NCI-H187 (cell line): ENCODE results near the gene ASCC3.

Experiments
- DNase-seq, 2 experiments: peaks; one replicate each; lab custom pipeline; 2025; lab: John Stamatoyannopoulos, UW

Gene ASCC3

DNA sequence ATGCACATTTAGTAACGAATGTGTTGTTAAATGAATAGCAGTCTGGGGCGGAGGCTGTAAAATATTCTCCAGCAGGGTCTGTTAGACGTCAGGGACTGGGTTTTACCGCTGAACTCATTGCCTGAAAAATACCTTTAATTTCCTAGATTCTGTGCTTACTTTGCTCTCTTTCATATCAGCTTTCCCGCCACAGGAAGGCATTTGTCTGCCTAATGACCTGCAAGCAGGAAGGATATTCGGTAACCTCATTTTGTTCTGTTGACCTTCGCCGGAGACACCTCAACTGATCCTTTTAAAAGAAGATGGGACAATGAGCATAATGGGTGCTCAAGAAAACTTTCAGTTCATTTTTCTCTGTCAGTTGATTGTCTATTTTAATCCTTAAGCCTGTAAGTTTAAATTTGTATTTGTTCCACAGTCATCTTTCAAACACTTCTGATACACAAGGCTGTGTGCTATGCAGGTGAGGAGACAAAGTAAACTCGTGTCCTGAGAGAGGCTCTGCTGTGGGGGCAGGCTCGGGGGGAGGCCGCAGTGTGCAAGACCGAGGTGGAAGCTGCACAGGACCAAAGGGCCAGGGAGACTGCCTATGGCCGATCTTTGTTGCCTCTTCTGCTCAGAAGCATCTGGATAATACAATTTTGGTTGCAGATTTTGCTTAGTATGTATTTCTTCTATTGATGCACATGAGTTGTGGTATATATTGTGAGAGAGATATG, 389.0 kb downstream of the ASCC3 start:
- no peak for DNase-seq

DNA sequence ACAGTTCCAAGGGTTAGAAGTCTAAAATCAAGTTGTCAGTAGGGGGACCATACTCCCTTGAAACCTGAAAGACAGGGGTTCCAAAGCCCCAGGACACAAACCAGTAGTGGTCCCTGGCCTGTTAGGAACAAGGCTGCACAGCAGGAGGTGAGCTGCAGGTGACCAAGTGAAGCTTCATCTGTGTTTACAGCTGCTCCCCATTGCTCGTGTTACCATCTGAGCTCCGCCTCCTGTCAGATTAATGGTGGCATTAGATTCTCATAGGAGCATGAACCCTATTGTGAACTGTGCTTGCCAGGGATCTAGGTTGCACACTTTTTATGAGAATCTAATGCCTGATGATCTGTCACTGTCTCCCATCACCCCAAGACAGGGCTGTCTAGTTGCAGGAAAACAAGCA, 391.1 kb downstream of the ASCC3 start:
- DNase-seq = no peak

DNA sequence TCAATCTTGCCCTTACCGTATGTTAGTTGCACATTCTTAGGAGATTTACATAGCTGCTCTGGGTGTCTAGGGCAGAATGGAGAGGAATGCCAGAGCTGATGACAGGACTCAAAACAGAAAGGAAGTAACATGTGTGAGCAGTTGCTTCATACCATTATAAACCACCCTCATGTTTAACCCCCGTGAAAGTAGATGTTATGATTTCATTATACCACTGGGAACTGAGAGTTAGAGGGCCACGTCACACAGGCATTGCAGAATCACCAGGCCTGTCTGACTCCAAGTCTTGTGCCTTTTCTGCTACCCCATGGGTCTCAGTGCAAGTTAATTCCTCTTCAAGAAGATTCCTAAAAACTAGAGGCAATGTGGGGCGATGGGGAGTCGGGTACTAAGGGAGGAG, 392.9 kb downstream of the ASCC3 start:
- no peak for DNase-seq

DNA sequence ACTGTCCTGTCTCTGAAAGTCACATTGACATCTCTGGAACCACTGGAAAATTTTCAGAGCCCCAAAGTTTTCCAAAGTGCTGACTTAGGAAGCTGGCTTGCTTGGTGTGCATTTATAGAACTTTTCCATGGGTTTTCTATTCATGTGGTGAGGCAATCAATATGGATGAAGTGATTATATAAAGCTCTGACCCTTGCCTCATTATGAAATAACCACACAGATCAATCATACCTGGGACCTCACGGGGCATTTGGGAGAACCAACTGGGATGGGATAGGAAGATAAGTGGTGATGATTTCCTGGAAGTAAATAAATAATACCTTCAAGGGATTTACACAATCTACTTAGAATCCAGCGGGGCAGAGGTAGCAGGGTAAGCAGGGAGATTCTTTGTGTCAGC, 393.5 kb downstream of the ASCC3 start:
- no peak for DNase-seq

DNA sequence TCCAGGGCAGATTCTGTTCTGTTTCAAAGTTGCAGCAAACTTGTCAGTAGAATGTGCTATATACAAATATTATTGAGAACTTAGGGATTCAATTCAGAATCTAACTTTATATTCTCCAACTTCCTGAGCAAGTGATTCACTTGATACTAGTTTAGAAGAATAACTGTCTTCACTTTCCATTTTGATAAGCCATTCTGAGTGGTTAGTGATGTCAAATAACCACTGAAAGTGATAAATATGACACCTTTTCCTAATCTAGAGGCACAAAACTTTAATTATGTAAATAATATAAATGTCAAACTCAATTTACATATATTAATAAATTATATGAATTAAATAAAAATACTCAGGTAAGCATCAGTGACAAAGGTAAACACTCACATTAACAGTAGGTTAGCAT, 395.9 kb downstream of the ASCC3 start:
- no peak for DNase-seq

DNA sequence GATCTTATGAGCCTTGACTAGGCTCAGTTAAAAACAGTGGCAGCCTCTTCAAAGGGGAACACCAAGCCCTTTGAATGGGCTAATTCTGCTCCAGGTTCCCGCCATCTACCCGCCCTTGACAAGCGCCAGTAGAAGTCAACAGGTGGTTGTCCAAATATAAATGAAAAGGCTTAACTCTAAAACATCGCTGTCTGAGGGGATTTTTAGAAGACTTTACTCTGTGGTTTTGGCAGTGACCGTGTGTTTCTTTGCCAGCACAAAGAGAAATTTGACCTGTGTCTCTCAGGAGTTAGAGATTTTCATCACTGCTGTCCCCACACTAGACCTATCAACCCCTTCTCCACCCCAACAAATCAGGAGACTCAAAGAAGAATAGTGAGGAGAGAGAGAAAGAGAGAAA, 396.7 kb downstream of the ASCC3 start:
- no peak for DNase-seq

DNA sequence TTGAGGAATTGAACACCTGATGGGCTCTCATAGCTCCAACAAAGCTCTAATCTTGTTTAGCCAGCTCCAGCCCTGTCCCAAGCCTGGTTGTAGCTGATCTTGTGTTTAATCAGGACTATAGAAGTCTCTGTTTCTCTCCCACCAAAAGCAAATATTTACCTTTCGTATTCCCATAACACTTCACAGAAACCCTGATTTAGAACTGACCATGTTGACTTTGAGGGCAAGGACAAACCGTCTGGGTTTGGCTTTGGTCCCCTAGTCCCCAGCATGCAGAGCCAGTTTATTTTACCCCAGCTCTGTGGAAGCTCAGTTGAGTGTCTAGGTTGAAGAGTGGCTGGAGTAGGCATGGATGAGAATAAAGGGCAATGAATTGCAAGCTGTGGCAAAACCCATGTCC, 398.4 kb downstream of the ASCC3 start:
- no peak for DNase-seq

DNA sequence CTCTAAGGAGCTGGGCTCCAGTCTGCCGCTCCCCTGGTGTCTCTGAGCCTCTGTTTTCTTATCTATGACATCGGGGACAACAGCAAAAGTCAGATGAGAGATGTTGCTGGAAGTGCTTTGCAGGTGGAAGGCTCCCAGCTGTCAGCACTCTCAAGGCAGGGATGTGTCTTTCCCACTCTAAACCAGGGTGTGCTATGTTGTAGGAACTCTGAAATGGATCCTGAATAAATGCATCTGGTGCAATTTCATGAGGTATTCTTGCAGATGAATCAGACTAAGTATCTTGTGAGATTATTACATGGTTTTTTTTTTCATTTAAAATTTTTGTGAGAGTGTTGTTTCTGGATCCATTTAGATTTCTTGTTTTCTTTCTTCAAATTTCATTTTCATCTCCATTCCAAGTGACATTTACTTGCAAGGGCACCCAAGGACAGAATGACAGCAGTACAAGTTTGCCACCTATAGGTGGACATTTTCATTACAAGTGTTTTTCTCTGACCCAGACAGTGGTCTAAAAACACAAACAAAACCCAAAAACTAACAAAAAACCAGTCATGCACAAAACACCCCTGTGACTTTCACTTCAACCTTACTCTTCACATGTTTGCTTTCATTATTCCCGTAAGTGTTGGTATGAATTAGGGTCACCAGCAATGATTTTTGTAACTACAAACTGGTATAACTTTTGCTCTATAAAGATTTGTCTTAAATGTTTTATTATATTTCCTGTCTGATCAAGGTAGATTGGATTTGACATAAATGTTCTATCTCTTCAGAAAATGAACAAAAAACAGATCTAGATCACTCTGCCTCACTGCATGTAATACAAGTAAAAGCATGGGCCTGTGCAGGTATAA, 401.7 kb downstream of the ASCC3 start:
- no peak for DNase-seq

DNA sequence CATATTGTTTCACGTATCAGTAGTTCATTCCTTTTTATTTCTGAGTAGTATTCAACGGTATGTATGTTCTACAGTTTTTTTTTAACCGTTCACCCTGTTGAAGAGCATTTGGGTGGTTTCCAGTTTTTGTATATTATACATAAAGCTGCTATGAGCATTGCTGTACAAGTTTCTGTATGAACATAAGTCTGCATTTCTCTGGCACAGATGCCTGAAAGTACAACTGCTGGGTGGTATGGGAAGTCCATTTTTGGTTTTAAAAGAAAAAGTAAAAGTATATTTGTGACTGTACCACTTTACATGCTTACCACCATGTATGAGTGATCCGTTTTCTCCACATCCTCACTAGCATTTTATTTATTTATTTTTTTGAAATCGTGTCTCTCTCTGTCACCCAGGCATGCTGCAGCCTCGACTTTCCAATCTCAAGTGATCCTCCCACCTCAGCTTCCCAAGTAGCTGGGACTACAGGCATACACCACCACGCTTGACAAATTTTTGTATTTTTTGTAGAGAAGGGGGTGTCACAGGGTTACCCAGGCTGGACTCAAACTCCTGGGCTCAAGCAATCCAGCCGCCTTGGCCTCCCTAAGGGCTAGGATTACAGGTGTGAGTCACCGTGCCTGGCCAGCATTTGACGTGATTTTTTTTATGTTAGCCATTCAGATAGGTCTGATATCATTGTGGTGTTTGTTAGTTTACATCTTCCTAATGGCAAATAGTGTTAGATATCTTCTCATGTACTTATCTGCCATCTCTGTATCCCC, 405.4 kb downstream of the ASCC3 start:
- DNase-seq = no peak

DNA sequence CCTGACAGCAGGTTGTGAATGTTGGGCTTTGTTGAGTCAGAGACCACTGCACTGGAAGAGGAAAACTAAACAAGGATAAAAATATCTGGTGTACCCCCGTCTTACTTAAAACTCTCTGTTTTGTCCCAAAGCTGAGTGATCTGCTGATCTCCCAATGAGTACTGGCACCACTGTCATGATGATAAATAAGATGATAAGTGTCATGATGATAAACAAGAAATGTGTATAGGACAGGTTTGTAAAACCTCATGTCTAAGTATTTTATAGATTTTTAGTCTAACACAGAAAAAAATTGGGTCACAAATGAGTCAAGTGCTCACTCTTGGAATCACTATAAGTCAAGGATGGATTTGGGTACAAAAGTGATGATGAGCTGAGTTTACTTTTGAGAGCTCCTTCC, 407.9 kb downstream of the ASCC3 start:
- no peak for DNase-seq

DNA sequence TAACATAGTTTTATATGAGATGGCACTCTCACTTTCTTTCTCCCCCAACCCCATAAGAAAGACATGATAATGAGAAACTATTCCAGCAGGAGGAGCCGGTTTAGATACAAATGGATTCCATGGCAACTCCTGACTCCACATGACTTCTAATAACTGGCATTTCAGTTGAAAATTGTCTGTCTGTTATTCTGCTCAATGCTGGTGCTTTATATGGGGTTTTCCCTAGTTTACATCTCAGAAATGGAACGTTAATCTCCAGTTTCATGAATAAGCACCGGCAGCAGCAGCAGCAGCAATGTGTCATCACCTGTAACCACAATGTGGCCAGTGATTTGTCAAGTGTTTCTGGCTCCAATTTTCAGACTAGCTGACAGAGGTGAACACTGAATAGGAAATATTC, 408.5 kb downstream of the ASCC3 start:
- no peak for DNase-seq

DNA sequence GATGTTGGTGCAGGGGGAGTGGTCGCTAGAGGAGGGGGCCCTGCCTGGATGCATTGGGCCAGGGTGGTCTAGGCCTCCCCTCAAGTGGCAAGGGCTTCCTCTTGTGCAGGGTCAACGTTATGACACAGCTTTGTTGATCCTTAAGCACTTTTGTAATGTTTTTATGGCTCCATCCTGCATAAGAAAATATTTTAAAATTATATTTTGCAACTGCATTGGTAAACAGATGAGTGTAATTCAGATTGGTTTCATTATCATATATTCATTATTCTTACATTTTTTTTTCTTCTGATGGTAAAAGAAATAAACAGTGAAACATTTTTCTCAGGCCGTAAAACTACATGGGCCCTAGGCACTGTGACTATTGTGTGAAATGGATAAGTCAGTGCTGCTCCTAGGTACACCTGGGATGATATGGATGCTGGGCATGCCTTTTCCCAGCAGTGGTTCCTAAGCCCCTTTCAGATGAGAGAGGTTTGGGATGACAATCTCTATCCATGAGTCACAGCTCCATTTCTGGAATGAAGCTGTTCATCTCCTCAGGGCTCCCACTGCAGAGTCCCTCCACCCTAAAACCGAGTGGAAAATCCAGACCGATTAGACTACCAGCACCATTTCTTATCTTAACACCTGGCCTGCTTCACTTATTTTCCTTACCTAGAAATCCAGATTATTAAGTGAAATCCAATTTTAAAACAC, 410.6 kb downstream of the ASCC3 start:
- no peak for DNase-seq

DNA sequence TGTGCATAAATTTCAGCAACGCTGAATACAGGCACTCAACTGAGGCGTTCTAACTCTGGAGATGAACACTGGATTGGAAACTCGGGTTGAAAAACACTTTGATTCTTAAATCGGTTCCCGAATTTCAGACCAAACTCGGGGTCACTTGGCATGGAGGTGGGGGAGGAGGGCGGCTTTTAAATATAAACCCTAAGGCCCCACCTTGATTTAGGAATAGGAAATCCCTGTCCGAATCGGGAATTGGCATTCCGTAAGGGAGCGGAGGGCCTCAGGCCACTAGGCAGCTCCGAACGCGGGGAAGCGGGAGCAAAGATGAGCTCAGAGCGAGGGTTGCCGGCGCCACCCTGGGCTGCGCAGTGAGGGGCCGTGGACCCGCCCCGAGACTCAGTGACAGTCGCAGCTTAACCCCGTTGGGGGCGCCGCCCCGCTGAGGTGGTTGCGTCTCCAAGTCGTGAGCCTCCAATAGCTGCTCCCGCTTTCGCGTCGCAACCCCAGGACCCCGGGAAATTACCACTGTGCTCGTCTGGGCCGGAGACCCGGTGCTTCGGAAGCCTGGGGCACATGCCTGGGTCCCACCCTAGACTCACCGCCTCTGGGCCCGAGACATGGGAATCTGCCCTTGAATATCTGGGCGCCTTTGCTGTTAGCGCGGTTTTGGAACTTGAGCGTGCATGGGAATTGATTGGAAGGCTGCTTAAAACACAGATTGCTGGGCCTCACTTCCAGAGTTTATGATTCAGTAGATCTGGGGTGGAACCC, 411.8 kb downstream of the ASCC3 start:
- no peak for DNase-seq

DNA sequence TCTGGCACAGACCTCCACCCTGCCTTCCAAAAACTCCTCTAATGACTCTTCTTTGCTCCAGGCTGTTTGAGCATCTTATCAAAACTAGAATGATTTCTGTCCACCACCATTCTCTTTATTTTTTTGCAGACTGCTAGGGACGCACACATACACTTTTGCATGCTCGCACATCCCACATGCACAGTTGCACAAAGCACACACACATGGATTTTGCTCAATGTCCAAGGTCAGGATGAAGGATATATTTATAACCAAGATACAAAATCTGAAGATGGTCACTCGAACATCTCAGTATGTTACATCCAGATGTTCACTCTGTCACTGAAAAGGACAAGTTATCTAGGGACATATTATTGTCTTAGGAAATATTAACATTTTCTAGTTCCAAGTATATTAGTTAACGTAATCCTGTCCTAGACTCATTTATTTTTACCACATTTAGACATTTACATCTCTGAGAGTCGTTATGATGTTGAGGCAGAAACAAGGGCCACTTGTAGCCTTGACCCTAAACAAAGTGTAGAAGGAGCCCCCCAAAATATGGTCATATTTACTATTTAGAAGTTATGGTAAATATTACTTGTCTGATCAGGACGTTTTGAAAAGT, 413.0 kb downstream of the ASCC3 start:
- no peak for DNase-seq

DNA sequence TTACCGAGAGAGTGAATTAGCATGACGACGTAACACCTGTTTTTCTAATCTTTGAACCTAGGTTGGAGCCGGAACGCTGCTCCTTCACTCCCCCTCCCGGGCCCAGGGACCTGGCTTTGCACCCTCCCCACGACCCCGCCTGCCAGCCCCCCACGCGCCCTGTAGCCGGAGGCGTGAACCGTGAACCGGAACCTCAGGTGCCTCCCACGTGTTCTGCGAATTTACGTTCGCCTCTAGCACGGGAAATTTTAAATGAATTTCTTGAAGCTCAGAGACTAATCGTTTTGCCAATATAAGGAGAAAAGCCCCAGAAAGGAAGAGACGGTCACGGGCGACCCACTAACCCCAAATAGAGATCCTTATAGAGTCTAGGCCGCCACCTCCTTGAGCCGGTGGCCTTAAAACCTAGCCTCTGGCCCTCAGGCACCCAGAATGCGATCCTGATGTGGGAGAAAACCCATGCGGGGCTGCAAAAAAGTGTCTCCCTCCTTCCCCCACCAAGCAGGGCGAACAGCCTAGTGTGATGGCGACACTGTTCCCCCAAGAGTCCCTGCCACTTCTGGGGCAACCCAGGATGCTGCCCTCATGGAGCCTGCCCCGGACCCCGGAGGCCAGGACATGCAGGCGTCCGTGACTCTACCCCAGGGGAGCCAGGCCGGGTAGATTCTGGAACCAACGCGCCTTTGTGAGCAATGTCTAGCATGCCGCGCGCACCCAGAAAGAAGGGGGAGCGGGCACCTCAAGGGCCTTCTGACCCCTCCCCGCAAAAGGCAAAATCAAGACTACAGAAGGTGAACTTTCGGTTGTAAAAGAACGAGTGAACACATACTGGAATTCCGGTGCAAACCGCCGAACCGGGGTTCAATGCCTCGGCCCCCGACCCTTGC, 413.8 kb downstream of the ASCC3 start:
- no peak for DNase-seq

DNA sequence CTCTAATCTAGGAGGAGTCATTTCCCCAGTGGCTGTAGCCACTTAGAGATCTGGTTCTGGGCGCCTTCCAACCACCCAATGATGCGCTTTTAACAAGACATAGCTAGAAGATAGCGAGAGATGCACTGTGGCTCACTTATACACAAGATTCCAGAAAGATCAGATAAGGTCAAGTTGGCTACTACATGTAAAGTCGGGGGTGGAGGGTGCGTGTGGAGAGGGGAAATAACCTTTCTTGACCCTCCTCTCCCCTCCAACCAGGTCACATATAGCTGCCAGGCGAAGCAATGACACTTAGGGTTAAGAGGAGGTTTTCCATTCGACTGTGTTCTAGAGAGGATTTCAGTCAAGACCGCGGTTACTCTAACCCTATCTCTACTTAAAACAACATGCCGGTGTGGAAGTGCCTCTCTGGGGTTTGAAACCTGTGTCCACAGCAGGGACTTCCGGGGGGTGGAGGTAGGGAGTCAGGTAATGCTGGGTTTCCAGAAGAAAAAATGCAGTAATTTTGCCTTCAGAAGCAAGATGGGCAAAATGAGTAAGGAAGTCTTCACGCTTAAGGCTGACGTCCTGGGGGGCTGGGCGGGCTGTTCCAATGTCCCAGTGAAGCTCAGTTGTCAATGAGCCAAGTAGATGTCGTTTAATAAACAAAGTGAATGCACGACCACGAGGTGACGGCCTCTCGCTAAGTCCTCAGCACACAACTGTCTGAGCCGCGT, 414.6 kb downstream of the ASCC3 start:
- no peak for DNase-seq

DNA sequence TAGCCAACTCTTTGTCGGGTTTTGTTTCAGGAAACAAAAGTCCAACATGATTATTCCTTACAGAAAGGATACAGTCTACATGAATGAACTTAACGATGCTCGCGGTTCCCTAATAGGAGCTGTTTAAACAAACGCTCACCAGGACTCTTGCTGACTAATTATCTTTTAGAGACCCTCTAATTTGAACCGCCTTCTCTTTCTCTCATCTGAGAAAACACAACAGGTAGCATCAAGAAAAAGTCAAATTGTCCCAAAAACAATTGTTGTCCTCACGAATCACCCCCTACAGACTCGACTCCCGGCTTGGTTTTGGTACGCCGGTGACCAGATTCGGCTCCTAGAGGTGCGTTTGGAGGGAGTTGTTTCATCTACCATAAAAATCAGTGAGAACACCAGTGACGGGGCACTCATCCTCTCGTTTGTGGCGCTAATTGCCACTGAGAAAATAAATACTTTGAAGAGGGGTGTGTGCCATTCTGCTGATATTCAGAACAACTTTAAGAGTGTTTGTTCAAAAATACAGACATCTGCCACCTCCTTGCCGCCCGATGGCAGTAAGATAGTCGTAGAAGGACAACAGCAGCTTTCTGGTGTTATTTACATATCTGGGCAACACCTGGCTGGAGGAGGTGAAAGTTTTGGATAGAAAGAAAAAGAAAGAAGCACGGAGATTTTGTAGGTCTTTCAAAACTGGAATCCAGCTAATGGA, 415.3 kb downstream of the ASCC3 start:
- DNase-seq = no peak

DNA sequence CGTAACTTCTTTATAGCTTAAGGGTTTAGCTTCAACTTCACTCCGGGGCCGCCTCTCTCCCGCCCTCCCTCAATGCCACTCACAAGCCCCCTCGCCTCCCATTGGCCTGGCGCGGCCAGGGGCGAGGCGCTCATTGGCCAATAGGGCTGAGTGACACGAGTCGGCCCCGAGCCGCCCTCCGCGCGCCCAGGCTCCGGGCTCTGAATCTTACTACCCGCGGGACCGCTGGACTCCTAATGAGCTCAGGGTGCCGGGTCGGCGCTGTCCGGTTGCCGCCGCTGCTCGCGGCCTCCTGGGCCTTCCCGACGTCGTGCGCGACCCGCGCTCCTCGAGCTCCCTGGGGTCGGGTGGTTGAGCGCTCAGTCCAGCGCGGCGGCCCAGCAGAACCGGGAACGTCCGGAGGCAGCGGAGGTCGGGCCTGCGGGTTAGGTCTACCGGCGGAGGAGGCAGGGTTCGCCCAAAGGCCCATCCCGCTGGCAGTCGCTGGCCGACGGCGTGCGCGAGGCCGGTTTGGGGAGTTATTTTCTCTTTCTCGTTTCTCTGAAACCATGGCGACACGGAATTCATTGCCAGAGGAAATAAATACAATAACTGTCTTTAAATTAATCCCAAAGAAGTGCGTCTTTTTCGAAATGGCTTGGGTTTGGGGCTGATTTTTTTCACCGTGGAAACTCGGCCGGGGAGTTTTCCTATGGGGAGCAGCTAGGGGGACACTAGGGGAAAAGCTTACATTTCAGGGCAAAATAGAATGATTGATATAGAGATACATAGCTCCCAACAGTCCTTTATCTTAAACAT, 416.0 kb downstream of the ASCC3 start, which contains the start of gene SIM1:
SIM1 (minus strand) TSS at position 19 of the 798 bp plus-strand sequence. CDS start 1,453 bp downstream, outside the sequence.
- no peak for DNase-seq
